NCI-H510A (cell line): ENCODE results near the gene CPNE1.
"Not testable (repeated sequence)": the region's sequence is repeated elsewhere in the genome, so short reads cannot be mapped to it uniquely, and the experiment has no call there.

Source experiments
- DNase-seq: peaks from one replicate; lab custom pipeline; 2025; lab: John Stamatoyannopoulos, UW

The CPNE1 gene

DNA sequence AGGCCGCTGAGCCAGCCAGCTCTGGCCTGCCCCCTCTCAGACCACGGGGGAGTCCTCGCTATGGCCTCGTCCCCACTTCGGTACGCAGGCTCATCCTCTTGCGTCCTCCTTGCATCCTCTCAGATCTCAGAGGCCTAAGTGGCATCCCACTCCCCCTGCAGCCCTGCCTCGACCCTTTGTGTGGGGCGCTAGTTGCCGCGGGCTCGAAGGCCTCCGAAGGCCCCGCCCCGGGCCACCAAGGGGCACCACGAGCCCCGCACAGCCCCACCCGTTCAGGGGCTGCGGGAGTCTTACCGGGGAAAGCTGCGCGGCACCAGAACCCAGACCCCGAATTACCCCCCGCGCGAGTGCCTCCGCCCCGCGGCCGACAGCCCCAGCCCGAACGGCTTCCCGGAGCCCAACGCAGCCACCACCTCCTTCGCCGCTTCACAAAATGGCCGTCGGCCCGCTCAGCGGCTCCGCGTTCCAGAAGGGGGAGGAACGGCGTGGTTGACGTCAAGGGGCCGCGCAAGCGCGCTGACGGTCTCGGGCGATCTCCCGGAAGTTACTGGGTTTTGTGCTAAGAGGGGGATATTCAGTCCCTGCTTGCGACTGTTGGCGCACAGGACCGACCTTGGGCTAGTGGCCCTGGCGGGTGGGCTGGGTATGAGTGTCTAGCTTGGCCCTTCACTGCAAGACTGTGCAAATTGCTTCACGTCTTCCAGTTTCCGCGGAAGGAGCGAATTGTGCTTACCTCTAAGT is at the start of gene CPNE1, which contains the start of gene RBM12:
Gene CPNE1, minus strand, starts transcription at position 435 of the 741 bp plus-strand sequence. CDS start 31,977 bp downstream, outside the sequence.
Gene RBM12, minus strand, starts transcription at position 435 of the 741 bp plus-strand sequence. CDS start 9,578 bp downstream, outside the sequence.
- DNase-seq, result peak; percentile 90

DNA sequence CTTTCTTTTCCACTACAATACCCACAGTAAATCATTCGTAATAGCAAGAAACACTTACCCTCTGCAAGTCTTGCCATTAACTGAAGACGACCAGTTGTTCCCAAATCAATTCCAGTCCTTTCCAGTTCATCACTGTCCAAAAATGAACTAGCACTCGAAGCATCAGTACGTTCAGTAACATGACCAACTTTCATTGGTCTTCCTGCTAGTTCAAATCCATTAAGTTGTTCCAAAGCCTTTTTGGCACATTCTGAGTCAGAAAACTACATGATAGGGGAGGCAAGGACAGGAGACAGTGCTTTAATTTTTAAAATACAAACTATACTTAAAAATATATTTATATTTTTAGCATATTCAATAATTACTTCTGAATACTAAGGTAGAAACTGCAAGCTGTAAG is 49.4 kb upstream of the CPNE1 start:
- DNase-seq, result no peak

DNA sequence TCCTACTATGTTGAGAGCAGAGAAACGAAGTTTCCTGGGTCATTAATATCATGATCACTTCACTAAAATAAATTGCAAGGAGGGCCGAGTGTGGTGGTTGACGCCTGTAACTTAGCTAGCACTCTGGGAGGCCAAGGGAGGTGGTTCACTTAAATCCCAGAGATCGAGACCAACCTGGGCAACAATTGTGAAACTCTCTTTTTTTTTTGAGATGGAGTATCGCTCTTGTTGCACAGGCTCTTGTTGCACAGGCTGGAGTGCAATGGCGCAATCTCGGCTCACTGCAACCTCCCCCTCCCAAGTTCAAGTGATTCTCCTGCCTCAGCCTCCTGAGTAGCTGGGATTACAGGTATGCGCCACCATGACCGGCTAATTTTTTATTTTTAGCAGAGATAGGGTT is 48.4 kb upstream of the CPNE1 start:
- DNase-seq, result not testable (repeated sequence)

DNA sequence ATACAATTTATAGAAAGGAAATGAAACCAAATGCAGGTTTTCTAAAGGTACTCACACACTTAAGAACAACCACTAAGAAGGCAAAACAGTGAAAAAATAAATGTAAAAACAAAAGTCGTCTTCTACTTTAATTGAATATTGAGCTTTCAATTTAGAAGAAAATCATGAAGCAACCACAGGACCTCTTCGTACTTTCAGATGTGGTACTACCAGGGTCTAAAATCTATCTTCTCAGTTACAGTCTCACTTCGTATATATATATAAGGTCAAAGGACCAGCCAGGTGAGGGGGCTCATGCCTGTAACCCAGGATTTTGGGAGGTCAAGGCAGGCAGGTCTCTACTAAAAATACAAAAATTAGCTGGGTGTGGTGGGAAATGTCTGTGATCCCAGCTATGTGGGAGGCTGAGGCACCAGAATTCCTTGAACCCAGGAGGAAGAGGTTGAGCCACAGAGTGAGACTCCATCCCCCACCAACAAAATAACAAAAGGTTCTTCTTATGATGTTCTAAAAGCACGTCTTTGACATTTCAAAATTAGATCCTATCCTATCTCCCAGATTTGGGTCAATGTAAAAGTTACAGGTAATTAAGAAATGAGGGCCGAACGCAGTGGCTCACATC is 47.0 kb upstream of the CPNE1 start:
- DNase-seq, result no peak

DNA sequence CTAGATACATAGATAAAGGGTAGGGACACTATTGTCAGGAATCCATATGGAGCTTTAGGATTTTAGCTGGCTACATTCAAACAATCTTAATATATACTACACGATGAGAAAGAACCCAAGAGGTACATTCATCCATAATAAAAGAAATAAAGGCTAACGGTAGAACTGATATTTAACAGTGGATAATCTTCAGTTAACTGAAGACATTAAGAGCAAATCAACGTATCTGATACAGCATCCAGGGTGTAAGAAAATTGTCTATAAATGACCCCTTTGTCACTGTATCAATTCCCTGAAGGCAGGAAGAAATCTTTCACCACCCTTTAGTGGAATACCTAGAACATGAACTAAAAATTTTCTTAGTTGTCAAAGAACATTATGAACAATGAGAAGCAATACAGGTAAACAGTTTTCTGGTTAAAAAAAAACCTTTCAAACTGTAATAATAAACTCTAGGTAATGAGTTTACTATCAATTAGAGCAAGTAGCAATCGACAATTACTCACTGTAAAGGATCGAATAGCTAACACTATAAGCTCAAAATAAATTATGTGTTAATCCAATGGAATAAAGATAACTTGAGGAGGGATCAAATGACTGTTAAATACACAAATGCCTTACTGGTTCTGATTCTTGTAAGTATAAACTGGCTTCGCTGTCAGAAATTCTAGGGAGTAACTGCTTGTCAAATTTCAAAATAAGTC is 46.3 kb upstream of the CPNE1 start:
- DNase-seq, result no peak

DNA sequence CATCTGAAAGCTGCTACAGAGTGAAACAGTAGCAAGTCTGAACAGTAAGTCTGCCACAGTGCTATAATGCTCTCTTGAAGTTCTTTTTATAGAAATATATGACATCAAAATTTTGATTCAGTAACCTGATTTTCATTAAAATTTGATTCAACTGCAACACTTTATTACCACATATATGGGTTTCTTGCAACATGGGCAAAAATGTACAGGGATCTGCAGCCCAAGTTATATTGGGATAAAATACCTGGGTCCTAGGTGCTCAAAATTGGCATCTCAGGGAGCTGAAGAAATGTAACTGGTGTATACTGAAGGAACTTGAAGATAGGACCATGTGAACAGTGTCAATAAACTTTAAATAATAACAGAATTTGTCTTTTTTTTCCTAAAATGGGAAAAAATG is 45.3 kb upstream of the CPNE1 start:
- no peak for DNase-seq

DNA sequence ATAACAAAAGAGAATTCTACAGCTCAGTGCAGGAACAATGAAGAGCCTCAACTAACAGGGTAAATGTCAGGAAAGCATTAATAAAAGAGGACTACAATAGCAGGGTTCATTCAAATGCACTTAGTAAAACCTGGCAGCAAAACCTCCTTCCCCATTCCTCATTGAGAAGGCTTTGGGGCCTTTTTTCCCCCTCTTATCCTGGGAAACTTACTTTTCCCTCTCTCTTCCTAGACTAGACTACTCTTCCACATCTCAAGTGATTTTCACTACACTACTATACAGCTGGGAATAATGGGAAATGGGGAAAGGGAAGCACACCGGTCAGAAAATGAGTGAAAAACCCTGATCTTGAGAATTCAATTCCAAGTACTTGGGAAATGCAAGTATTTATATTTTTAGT is 44.6 kb upstream of the CPNE1 start:
- DNase-seq, result no peak

DNA sequence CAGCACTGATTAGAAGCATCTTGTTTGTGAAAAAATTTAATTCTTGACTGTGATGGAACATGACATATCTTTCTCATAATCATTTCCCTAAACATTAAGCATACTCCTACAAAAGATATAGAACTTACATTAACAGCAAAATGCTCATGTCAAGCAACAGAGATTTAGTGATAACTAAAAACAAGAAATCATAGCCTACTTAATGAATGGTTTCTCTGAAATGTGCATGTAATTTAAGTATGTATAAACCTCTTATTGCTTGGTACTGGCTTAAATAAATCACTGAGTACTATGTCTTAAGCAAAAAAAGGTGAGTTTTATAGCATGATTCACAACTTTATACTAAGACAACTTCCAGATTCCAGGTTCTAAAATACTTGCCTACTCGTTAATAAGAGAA is 43.8 kb upstream of the CPNE1 start:
- DNase-seq, result no peak

DNA sequence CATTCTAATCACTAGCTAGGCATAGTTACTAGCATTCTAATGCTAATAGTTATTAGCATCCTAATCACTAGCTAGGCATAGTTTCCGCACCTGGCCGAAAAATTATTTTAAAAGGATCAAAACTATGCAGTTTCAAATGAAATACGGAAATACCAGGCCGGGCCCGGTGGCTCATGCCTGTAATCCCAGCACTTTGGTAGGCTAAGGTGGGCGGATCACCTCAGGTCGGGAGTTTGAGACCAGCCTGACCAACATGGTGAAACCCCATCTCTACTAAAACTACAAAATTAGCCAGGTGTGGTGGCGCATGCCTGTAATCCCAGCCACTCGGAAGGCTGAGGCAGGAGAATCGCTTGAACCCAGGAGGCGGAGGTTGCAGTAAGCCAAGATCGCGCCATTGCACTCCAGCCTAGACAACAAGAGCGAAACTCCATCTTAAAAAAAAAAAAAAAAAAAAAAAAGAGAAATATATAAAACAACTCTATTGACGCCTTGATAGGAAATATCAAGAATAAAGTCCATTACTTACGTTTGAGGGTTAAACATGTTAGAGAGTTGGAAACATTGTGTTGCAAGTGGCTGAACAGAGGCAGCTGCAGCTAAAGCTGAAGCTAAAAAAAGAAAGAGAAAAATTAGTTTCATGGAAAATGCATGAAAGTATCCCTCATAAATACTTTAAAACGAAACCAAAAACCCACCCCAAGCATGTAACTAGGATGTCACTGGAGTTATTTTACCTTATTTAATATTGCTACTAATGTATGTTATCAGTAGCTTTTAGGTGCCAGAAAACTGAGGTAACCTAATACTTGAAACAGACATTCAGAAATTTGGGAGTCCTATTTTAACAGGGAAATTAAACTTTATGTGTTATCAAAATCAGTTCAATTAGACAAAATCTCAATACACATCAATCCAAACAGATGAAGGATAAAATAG is 42.2 kb upstream of the CPNE1 start:
- not testable (repeated sequence) for DNase-seq

DNA sequence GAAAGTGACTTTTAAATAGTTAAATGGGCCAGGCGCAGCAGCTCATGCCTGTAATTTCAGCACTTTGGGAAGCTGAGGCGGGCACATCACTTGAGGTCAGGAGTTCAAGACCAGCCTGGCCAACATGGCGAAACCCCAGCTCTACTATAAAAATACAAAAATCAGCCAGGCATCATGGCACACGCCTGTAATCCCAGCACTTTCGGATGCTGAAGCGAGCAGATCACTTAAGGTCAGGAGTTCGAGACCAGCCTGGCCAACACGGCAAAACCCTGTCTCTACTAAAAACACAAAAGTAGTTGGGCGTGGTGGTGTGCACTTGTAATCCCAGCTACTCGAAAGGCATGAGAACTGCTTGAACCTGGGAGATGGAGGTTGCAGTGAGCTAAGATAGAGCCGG is 41.2 kb upstream of the CPNE1 start:
- DNase-seq, result not testable (repeated sequence)

DNA sequence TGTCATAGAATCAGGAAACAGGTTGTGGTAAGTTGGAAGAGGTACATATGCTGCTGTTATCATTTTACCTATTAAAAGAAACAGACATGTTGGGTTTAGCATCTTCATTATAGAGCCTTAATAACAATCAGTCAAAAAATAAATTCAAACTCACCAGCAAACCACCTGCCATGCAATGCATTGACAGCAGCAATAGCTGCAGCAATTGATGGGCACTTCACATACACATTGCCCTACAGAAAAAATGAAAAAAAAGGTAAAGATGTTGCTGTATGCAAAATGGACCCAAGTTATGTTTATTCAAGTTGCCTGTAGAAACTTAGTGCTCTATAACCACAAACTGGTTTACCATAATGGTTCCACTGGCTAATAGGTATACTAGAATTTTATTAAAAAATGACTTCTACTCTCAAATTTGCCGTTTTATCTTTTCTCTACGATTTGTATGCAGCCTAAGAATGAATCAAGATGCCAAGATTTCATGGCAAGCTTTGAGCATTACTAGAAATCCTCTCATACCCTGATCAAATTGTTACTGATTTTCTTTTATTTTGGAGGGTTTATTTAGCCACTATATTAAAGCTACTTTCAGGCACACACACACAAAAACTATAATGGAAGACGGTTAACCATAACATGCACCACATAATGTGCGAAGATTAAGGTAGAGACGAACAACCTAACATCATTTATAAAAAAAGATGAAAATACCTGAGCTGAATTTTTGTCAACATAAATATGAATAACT is 40.0 kb upstream of the CPNE1 start:
- DNase-seq, result no peak

DNA sequence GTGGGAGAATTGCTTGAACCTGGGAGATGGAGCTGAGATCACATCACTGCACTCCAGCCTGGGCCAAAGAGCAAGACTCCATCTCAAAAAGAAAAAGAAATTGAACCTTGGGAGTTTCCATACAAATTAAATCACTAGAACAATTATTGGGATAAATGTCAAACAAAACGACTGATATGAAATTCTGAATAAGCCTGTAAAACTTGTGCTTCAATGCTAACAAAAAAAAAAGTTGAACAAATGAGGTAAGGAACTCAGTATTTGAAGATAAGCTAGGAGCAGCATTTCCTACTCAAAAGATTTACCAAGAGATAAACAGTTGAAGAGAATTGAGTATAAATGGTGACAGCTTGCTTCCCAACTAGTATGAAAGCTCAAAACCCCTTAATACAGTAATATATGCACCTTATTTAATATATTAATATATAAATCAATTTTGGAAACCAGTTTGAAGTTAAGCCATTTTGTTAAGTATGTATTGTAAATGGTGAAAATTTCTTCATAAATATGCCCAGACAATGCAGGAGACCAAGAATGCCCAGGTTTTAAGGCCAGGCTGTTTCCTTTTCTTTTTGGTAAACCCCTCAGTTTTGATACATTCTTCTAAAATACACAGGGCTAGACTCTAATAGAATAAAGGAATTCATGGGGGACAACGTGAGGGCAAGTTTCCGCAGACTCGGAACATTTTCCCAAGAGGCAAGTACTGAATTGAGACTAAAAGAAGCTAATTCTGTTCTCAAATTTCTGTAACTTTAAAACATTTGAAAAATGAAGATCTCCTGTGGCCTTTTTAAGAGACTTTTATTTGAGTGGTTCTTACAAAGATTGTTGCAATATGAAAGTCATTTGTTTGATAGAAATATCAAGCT is 38.4 kb upstream of the CPNE1 start:
- DNase-seq, result no peak

DNA sequence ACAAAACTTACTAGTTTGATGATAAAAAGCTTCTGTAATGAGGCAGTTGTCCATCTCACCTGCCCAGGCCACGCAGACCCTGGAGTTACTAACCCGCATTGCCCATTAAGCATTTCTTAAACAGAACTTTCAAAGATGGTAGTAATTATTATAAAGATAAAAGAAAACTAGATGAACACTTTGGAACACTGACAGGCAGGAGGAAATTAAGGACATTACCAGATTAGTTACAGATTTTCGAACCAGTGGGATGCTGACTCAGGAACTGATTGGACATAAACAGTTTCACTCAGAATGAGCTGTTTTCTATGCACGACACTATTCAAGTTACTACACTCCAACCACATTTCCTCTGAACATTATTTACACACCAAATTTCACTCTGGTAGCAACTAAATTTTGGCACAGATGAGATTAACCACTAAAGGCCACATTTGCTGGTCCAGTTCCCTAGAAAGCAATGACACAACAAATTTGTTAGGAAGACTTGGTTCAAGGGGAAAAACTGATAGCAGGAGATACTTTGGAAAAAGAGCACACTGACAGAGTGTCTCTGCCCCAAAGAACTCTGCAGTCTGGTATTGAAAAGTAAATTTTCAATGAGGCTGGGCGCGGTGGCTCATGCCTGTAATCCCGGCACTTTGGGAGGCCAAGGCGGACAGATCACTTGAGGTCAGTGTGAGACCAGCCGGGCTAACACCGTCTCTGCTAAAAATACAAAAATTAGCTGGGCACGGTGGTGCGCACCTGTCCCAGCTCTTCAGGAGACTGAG is 37.5 kb upstream of the CPNE1 start:
- no peak for DNase-seq

DNA sequence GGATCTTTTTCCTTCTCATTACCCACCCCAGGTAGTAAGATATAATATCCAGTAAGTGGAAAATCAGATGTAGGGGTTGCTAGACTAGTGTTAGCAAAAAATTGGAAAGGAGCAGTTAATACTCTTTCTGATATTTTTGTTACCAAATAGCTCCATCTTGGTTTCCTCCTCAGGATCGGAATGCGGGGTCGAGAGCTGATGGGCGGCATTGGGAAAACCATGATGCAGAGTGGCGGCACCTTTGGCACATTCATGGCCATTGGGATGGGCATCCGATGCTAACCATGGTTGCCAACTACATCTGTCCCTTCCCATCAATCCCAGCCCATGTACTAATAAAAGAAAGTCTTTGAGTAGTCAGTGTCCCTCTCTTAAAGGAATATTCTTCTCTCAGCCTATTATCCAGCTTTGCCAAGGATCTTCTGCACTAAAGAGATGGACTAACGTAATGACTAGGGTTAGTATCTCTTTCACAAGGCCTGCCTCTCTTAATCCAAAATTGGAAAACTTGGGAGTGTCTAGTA is 36.0 kb upstream of the CPNE1 start:
- DNase-seq, result no peak

DNA sequence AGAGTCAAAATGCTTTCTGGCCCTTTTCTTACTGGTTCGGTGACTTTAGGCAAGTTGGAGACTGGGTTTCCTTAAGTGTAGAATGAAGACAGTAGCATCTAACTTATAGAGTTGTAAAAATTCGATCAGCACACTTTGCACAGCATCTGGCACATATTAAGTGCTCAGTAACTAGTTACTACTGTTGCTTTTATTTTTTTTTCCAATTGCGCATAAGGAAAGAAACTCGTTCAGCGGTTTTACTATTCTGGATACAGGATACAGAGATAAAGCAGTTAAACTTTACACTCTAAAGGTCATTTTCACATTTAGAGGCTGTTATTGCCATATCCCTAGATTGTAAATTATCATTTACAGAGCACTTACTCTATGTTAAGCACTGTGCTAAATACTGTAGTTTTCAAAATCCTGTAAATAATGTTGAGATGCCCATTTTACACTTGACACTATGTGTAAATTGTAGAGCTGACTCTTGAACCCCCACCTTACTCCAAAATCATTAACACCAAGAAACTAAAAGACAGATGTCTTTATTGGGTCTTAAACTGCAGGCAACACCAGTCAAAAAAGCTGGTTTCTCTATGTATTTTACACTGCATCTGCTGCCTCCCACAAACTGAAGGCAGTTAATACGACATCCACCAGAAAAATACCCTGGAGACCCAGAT is 35.4 kb upstream of the CPNE1 start:
- no peak for DNase-seq

DNA sequence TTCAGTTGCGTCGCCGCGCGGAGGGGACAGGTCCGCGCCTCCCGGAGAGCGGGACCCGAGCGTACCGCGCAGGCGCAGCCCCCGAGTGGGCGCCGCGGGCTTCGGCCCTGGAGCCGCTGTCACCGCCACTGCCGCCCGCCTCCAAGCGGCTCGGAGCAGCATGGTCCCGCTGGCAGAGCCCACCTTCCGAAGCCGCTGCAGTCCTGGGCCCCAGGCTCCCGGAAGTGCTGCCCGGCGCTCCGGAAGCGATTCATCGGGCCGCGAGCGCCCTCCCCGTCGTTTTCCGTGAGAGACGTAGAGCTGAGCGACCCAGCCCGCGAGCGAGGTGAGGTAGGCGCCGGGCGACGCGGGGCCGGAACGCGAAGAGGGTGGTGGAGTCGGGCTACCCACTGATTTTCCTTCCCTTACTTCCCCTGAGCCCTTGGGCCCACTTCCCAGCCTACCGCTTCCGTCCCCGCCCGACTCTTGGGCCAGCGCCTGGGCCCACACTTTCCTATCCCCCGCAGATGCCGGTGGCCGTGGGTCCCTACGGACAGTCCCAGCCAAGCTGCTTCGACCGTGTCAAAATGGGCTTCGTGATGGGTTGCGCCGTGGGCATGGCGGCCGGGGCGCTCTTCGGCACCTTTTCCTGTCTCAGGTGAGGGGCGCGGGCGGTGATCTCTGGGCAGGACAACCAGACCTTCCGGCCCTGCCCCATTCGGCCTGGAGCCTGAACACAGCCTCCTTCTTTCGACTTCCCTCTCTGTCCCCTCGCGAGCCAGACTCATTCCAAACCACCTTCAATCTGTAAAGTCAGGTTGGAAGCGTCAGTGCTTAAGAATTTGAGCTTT is 34.6 kb upstream of the CPNE1 start, which contains the start of the genes NFS1 and ROMO1:
Gene NFS1, minus strand, starts transcription at position 226 of the 830 bp plus-strand sequence. Its CDS starts 64 bp downstream, at position 162.
Gene ROMO1, plus strand, starts transcription at position 279 of the 830 bp plus-strand sequence. Its CDS starts 228 bp downstream, at position 507.
- DNase-seq, result peak; percentile 67
